ENCODE data around the gene MYL11.

Gene MYL11

GRCh38 chr16:30383521-30383920 lies 8.9 kb downstream of the MYL11 start:
- Histone ChIP-seq H3K4me1 (ENCODE audit: control insufficient read depth, insufficient read depth, low read length) (no peaks in the 10 kb centered on the region), H3K9me3 (ENCODE audit: control insufficient read depth, insufficient read depth, low read depth, low read length) (no peaks in the 10 kb centered on the region), H3K27ac (ENCODE audit: extremely low read depth, low read depth, low read length) (no peak overlapping the region), H3K4me3 (ENCODE audit: low read depth, low read length) (no peak overlapping the region), H3K36me3 (ENCODE audit: control insufficient read depth in 2 of 2, insufficient read depth in 1 of 2, low read length in 2 of 2) (peaks cover 0 to 8% of the 10 kb centered on the region in 2 experiments; a peak in 1 of 3 replicates)
- ChIA-PET CTCF (interaction anchor here (0.6 to 1.3 kb wide), 2 partner anchors 15 to 148 kb away, joined by 3 read pairs; no protein-coding TSS in a partner anchor), POLR2A (interaction anchor here (0.7 to 5.0 kb wide), 5 partner anchors 12 to 49 kb away, joined by 3 to 30 read pairs (median 8); partner anchors contain the start of genes TBC1D10B, ZNF48 and ZNF771)
- TF ChIP-seq ZBTB17 (tag by site-specific recombination; IDR thresholded peaks at IDR 0.05) (no peak), ZNF654 (tag by site-specific recombination; IDR thresholded peaks at IDR 0.05; ENCODE audit: low read depth) (no peak), INSM2 (tag by site-specific recombination; IDR thresholded peaks at IDR 0.05) (no peak), ZNF530 (tag by site-specific recombination; IDR thresholded peaks at IDR 0.05; ENCODE audit: low read depth) (no peak), MYNN (tag by site-specific recombination; IDR thresholded peaks at IDR 0.05; ENCODE audit: borderline replicate concordance) (no peak)

- H3K4me3 ChIP-seq (ENCODE audit: low read depth, low read length), result peak overlapping the region; percentile 71
- TF ChIP-seq EGR2 (tag by site-specific recombination; IDR thresholded peaks at IDR 0.05; ENCODE audit: low read depth) (no peak), ZNF280C (tag by site-specific recombination; IDR thresholded peaks at IDR 0.05) (no peak), ZSCAN30 (tag by site-specific recombination; IDR thresholded peaks at IDR 0.05) (no peak), REPIN1 (tag by site-specific recombination; IDR thresholded peaks at IDR 0.05; ENCODE audit: low read depth) (no peak), ATF2 (tag by site-specific recombination; IDR thresholded peaks at IDR 0.05; ENCODE audit: low read depth) (no peak), SP7 (tag by site-specific recombination; IDR thresholded peaks at IDR 0.05) (no peak), ZNF394 (tag by site-specific recombination; IDR thresholded peaks at IDR 0.05; ENCODE audit: borderline replicate concordance) (no peak), ZEB2 (tag by site-specific recombination; IDR thresholded peaks at IDR 0.05) (0 out of 2 replicates have a peak, but pooled peaks have one; percentile 66), ZNF335 (tag by site-specific recombination; conservative IDR thresholded peaks at IDR 0.05) (peak; percentile 53), ZBTB8A (tag by site-specific recombination; IDR thresholded peaks at IDR 0.05) (peak; percentile 15; the same call in 1 of the 2 replicates), KLF17 (tag by site-specific recombination; IDR thresholded peaks at IDR 0.05) (no peak)
- peaks cover 0 to 27% of the 10 kb centered on the region in 2 experiments; a peak in 2 of 3 replicates for H3K36me3 ChIP-seq (ENCODE audit: control insufficient read depth in 2 of 2, insufficient read depth in 1 of 2, low read length in 2 of 2)
- POLR2A ChIA-PET, result interaction anchor here (0.9 to 3.2 kb wide), 15 partner anchors 8 to 302 kb away, joined by 3 to 44 read pairs (median 6); partner anchors contain the start of genes CD2BP2, DCTPP1, SEPTIN1 and TBC1D10B
- H3K4me1 ChIP-seq (ENCODE audit: control insufficient read depth, insufficient read depth, low read length), result peaks cover 14% of the 10 kb centered on the region
- CTCF ChIA-PET, result interaction anchor here (0.5 to 3.3 kb wide), 11 partner anchors 15 to 235 kb away, joined by 3 to 27 read pairs (median 4); partner anchors contain the start of genes DCTPP1, TBC1D10B and ZNF688
- H3K9me3 ChIP-seq (ENCODE audit: control insufficient read depth, insufficient read depth, low read depth, low read length), result no peaks in the 10 kb centered on the region
- peak overlapping the region; percentile 84 for H3K27ac ChIP-seq (ENCODE audit: extremely low read depth, low read depth, low read length)
Measured at GRCh38 chr16:30394592-30395154, 20.1 kb downstream of the MYL11 start.

All from HEK293 (cell line).